SK-N-MC (cell line): ENCODE results near the gene SLC10A4.

Experiments used
- EZH2 ChIP-seq: fragments of 200-600 bp; sonication (generic); IDR thresholded peaks from one replicate; pipeline ENCODE4 v1.6.1; 2017; ENCODE audit warnings: antibody characterized with exemption
- POLR2AphosphoS5 ChIP-seq: IDR thresholded peaks from 2 replicates; pipeline ENCODE4 v1.6.1; 2012; ENCODE audit warnings: mild to moderate bottlenecking, low read depth, low read length, borderline replicate concordance

- TF ChIP-seq POLR2AphosphoS5 (no peak), EZH2 (no peak)
Measured at GRCh38 chr4:48503233-48504025, 20.3 kb downstream of the SLC10A4 start.
